ENCODE measurements around the gene TFEC. TPM values are rescaled to one million over a fixed set of nuclear protein-coding genes. Genes with fewer than 3 reads are reported as not detected.

The TFEC gene
- total RNA-seq, 1 experiment from 2014 or later, result 0.12 TPM

DNA sequence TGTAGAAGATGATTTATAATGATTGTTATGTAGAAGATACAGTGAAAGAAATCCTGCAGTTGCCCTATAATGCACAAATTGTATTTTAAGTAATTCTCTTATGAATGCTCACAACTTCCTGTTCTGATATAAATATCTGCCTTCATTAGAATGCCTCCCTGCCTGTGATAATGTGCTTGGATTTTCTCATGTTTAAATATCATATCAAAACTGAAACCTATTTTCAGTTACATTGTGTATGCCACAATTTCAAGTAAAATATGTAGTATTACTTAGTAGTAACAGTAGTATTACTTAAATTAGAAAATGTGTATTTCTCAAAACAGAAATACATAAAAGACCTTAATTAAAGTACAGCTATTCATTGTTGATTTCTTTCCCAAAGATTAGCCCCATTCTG is 41.1 kb upstream of the TFEC start:
- POLR2A ChIA-PET, result no interaction called here
- DNase-seq (ENCODE audit: low read depth, low spot score), result no peak
- intact Hi-C loops (cut with micrococcal nuclease), result no loop called here

GRCh38 chr7:116064179-116064578 is 33.6 kb upstream of the TFEC start:
- H3K4me1 ChIP-seq (ENCODE audit: control insufficient read depth in 1 of 2, insufficient read depth in 2 of 2, low read length in 2 of 2), result no peaks in the 10 kb centered on the region
- intact Hi-C loops (cut with micrococcal nuclease), result no loop called here
- POLR2A ChIA-PET, result no interaction called here
- no peak overlapping the region for H3K9ac ChIP-seq (ENCODE audit: low read length)
- no peaks in the 10 kb centered on the region for H4K20me1 ChIP-seq (ENCODE audit: insufficient read depth)
- H3K4me3 ChIP-seq (replicated peaks in 1 of 2; ENCODE audit: low read depth in 1 of 2, low read length in 2 of 2), result no peak overlapping the region
- no peak for TF ChIP-seq ELF1 (IDR thresholded peaks at IDR 0.05; ENCODE audit: borderline replicate concordance, low read depth)
- no peak for TF ChIP-seq RAD21 (IDR thresholded peaks at IDR 0.05; ENCODE audit: low read depth)
- TF ChIP-seq, protein P1, sequence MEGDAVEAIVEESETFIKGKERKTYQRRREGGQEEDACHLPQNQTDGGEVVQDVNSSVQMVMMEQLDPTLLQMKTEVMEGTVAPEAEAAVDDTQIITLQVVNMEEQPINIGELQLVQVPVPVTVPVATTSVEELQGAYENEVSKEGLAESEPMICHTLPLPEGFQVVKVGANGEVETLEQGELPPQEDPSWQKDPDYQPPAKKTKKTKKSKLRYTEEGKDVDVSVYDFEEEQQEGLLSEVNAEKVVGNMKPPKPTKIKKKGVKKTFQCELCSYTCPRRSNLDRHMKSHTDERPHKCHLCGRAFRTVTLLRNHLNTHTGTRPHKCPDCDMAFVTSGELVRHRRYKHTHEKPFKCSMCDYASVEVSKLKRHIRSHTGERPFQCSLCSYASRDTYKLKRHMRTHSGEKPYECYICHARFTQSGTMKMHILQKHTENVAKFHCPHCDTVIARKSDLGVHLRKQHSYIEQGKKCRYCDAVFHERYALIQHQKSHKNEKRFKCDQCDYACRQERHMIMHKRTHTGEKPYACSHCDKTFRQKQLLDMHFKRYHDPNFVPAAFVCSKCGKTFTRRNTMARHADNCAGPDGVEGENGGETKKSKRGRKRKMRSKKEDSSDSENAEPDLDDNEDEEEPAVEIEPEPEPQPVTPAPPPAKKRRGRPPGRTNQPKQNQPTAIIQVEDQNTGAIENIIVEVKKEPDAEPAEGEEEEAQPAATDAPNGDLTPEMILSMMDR (IDR thresholded peaks at IDR 0.05 in 2 of 3, conservative IDR thresholded peaks at IDR 0.05 in 1 of 3; ENCODE audit: borderline replicate concordance in 1 of 3, insufficient read depth in 1 of 3, low read depth in 2 of 3, low read length in 2 of 3), result no peak
- no peak for TF ChIP-seq CEBPB (IDR thresholded peaks at IDR 0.05; ENCODE audit: low read depth)
- no peak for TF ChIP-seq SIN3A (IDR thresholded peaks at IDR 0.05; ENCODE audit: low read depth)
- TF ChIP-seq, protein P2, sequence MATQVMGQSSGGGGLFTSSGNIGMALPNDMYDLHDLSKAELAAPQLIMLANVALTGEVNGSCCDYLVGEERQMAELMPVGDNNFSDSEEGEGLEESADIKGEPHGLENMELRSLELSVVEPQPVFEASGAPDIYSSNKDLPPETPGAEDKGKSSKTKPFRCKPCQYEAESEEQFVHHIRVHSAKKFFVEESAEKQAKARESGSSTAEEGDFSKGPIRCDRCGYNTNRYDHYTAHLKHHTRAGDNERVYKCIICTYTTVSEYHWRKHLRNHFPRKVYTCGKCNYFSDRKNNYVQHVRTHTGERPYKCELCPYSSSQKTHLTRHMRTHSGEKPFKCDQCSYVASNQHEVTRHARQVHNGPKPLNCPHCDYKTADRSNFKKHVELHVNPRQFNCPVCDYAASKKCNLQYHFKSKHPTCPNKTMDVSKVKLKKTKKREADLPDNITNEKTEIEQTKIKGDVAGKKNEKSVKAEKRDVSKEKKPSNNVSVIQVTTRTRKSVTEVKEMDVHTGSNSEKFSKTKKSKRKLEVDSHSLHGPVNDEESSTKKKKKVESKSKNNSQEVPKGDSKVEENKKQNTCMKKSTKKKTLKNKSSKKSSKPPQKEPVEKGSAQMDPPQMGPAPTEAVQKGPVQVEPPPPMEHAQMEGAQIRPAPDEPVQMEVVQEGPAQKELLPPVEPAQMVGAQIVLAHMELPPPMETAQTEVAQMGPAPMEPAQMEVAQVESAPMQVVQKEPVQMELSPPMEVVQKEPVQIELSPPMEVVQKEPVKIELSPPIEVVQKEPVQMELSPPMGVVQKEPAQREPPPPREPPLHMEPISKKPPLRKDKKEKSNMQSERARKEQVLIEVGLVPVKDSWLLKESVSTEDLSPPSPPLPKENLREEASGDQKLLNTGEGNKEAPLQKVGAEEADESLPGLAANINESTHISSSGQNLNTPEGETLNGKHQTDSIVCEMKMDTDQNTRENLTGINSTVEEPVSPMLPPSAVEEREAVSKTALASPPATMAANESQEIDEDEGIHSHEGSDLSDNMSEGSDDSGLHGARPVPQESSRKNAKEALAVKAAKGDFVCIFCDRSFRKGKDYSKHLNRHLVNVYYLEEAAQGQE (IDR thresholded peaks at IDR 0.05; ENCODE audit: low read depth), result no peak
- RAD21 ChIA-PET (ENCODE audit: low non-redundant PET in 1 of 2, low total read pairs in 2 of 2, uncharacterized antibody in 2 of 2, unreplicated experiment in 2 of 2), result no interaction called here
- H2AFZ ChIP-seq (ENCODE audit: low read depth, low read length, poor library complexity, severe bottlenecking), result no peak overlapping the region
- H3K36me3 ChIP-seq (ENCODE audit: control insufficient read depth in 1 of 2, insufficient read depth in 2 of 2, low read length in 2 of 2), result no peaks in the 10 kb centered on the region
- no peaks in the 10 kb centered on the region for H3K9me2 ChIP-seq (ENCODE audit: insufficient read depth)
- H3K9me3 ChIP-seq (ENCODE audit: control insufficient read depth in 1 of 2, insufficient read depth in 1 of 2, low read depth in 1 of 2, low read length in 2 of 2), result no peaks in the 10 kb centered on the region
- H3K27me3 ChIP-seq (ENCODE audit: insufficient read depth, low read length), result no peaks in the 10 kb centered on the region
- DNase-seq (ENCODE audit: low read depth, low spot score), result no peak
- H3K79me2 ChIP-seq (ENCODE audit: insufficient read depth, low read length), result no peaks in the 10 kb centered on the region
- no TSS peak for BruUV-seq (replicated peaks)
- no peak overlapping the region for H3K4me2 ChIP-seq (ENCODE audit: low read length)
- ATAC-seq, result no peak
- H3K27ac ChIP-seq (ENCODE audit: low read depth, low read length), result no peak overlapping the region
- CTCF ChIA-PET, result no interaction called here

More for the DNA sequence above, 41.1 kb upstream of the TFEC start:
- no peaks in the 10 kb centered on the region for H3K36me3 ChIP-seq (ENCODE audit: control insufficient read depth in 1 of 2, insufficient read depth in 2 of 2, low read length in 2 of 2)
- H3K4me1 ChIP-seq (ENCODE audit: control insufficient read depth in 1 of 2, insufficient read depth in 2 of 2, low read length in 2 of 2), result no peaks in the 10 kb centered on the region
- H3K4me3 ChIP-seq (replicated peaks in 1 of 2; ENCODE audit: low read depth in 1 of 2, low read length in 2 of 2), result no peak overlapping the region
- 0 out of 2 replicates have a peak, but pooled peaks cover 3% of the 10 kb centered on the region for H3K9me2 ChIP-seq (ENCODE audit: insufficient read depth)
- H2AFZ ChIP-seq (ENCODE audit: low read depth, low read length, poor library complexity, severe bottlenecking), result peak overlapping the region; percentile 2
- no peak overlapping the region for H3K4me2 ChIP-seq (ENCODE audit: low read length)
- no peak overlapping the region for H3K9ac ChIP-seq (ENCODE audit: low read length)
- no peaks in the 10 kb centered on the region for H3K9me3 ChIP-seq (ENCODE audit: control insufficient read depth in 1 of 2, insufficient read depth in 1 of 2, low read depth in 1 of 2, low read length in 2 of 2)
- RAD21 ChIA-PET (ENCODE audit: low non-redundant PET in 1 of 2, low total read pairs in 2 of 2, uncharacterized antibody in 2 of 2, unreplicated experiment in 2 of 2), result no interaction called here
- H3K27me3 ChIP-seq (ENCODE audit: insufficient read depth, low read length), result no peaks in the 10 kb centered on the region
- no TSS peak for BruUV-seq (replicated peaks)
- no peaks in the 10 kb centered on the region for H4K20me1 ChIP-seq (ENCODE audit: insufficient read depth)
- ATAC-seq, result no peak
- no peak overlapping the region for H3K27ac ChIP-seq (ENCODE audit: low read depth, low read length)
- TF ChIP-seq, protein P1 (IDR thresholded peaks at IDR 0.05 in 2 of 3, conservative IDR thresholded peaks at IDR 0.05 in 1 of 3; ENCODE audit: borderline replicate concordance in 1 of 3, insufficient read depth in 1 of 3, low read depth in 2 of 3, low read length in 2 of 3), result no peak
- TF ChIP-seq CBX3 (IDR thresholded peaks at IDR 0.05; ENCODE audit: low read depth) (no peak), EZH2phosphoT487 (IDR thresholded peaks at IDR 0.05; ENCODE audit: borderline replicate concordance) (no peak), CEBPB (IDR thresholded peaks at IDR 0.05; ENCODE audit: low read depth) (no peak), ELF1 (IDR thresholded peaks at IDR 0.05; ENCODE audit: borderline replicate concordance, low read depth) (no peak), SRF (IDR thresholded peaks at IDR 0.05; ENCODE audit: low read depth) (no peak), ZFX (IDR thresholded peaks at IDR 0.05) (no peak)
- CTCF ChIA-PET, result no interaction called here
- no peaks in the 10 kb centered on the region for H3K79me2 ChIP-seq (ENCODE audit: insufficient read depth, low read length)

Measured in HCT116 (cell line).